HG03521 (cell line): ENCODE results near the gene KATNB1.
"Not testable (repeated sequence)": the region's sequence is repeated elsewhere in the genome, so short reads cannot be mapped to it uniquely, and the experiment has no call there.

Experiments used
- ATAC-seq: cut with Tn5 transposase; IDR thresholded peaks from one replicate; pipeline ENCODE4 v1.9.1; 2021; ENCODE audit warnings: mild to moderate bottlenecking, moderate library complexity; ENCODE audit not compliant: unreplicated experiment

The KATNB1 gene

DNA sequence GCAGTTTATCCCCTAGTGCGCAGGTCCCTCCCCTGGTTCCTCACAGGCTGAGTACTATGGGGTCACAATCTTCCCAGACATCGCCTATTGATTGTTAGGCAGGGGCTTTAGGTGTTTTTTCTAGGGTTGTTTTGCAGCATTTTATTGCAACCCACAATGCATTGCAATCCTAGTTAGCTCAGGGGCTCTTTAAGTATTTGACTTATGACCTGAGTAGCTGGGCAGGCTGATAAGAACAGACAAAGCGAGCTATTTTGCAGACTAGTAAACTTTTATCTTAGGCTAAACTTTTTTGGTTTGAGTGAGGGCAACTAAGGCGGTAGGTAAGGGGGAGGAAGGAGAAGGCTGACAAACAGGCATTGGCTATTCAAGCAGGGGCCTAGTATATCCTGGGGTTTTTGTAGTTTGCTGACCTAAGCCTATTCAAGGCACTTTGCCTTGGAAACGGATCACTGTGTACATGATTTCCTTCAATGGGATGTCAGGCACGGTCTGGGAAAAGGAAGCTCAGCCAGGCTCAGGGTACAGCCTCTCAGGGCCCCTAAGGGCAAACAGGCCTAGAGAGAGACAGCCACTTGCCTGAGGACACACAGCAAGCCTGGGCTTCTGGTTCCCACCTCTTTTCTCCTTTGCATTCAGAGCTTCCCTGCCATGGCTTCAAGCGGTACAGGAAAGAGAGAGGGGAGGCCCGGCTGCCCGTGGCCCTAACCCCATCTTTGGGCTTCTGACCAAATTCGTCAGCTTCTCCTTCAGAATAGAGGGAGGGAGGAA lies 34.6 kb upstream of the KATNB1 start:
- ATAC-seq = no peak

DNA sequence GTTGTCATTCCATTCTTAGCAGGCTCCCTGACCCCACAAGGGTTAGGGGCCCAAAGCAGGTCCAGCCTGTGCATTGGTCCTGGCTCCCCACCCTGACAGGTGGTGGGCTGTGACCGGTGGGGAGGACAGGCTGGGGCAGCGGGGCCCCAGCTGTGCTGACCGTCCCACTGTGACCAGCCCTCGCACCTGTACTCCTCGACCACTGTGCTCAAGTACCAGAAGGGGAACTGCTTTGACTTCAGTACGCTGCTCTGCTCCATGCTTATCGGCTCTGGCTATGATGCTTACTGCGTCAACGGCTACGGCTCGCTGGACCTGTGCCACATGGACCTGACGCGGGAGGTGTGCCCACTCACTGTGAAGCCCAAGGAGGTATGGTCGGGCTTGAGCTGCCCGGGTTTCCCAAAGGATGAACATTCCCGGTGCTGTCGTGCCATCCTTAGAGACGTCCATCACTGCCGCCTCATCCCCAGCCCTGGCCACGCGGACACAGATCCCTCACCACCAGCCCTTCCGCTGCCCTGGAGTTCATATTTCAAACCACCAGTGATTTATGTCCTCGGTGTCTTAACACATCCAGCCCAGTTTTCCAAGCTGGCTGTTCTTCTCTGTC lies 33.7 kb upstream of the KATNB1 start:
- ATAC-seq = no peak

DNA sequence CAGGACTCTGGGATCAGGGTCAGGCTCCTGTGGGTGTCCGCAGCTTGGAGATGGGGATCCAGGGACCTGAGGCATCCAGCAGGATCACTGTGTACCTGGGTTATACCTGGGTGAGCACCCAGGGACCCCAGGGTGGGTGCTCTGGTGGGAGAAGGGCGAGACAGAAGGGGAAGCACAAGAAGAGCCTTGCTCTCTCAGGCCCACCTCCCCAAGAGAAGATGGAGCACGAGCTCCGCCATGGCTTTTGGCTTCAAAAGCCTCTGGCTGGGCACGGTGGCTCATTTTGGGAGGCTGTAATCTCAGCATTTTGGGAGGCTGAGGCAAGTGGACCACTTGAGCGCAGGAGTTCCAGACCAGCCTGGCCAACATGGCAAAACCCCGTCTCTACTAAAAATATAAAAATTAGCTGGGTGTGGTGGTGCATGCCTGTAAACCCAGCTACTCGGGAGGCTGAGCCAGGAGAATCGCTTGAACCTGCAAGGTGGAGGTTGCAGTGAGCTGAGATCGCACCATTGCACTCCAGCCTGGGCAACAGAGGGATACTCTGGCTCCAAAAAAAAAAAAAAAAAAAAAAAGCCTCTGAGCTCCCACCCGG lies 32.1 kb upstream of the KATNB1 start:
- no peak for ATAC-seq

DNA sequence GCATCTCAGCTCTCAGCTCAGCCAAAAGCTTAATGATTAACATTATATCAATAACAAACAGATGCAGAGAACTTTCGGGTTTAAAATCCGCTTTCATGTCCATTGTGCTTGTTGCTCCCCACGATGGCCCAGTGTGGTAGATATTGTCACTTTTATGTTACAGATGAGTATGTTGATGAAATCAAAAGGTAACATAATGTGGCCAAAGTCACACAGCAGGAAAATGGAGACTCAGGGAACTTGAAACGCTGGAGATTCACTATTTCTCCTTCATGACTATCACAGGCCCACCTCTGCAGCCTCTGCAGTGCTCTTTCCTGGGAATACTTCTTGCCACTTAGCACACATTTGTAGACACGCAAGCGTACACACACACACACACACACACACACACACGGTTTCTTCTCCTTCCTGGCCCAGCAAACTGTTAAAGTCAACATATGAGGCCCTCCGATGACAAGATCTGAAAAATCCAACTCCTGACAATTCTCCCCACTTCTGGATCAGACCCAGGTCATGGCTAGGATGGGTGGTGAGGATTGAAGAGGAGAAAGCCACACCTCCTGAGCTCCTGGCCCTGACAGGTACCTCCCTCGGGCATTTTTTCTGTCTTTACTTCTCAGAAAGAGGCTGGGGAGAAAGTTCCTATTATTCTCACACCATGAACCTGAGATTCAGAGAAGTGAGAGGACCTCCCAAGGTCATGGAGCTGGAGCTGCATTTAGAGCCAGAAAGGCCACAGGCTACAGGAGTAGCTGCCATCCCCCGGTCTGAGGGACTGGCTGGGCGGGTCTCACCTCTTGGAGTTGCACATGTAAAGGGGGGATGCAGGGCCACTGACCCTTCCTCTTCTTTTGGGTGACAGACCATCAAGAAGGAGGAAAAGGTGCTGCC lies 31.3 kb upstream of the KATNB1 start:
- no peak for ATAC-seq

DNA sequence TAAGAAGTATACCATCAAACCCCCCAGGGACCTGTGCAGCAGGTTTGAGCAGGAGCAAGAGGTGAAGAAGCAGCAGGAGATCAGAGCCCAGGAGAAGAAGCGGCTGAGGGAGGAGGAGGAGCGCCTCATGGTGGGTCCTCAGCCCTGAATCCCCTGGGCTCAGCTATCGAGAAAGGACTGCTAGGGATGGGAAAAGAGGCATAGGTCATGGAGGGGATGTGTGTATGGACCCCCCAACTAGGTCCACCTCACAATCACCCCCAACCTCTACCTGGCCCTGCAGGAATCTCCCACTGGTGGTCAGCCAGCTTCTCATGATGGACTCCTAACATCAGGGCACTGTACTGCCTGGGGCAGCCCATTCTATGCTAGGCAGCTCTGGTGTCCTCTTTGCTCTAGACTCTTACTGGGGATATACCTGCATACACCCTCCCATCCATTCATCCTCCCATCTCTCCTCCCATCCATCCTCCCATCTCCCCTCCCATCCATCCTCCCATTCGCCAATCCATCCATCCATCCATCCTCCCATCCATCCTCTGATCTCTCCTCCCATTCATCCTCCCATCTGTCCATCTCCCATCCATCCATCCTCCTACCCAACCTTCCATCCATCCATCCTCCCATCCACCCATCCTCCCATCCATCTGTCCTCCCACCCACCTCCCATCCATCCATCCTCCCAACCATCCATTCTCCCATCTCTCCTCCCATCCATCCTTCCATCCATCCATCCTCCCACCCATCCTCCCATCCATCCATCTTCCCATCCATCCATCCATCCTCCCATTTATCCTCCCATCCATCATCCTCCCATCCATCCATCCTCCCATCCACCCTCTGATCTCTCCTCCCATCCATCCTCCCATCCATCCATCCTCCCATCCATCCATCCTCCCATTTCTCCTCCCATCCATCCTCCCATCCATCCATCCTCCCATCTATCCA lies 30.4 kb upstream of the KATNB1 start:
- no peak for ATAC-seq

DNA sequence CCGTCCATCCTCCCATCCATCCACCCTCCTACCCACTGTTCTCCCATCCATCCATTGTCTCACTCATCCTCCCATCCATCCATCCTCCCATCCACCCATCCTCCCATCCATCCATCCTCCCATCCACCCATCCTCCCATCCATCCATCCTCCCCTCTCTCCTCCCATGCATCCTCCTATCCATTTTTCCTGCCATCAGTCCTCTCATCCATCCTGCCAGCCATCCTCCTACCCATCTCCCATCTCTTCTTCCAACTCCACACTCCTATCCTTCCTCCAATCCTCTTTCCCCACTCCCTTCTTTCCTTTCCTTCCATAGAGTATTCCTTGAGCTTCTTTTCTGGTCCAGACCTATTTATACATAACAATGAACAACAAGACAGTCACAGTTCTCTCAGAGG lies 28.9 kb upstream of the KATNB1 start:
- ATAC-seq = no peak

DNA sequence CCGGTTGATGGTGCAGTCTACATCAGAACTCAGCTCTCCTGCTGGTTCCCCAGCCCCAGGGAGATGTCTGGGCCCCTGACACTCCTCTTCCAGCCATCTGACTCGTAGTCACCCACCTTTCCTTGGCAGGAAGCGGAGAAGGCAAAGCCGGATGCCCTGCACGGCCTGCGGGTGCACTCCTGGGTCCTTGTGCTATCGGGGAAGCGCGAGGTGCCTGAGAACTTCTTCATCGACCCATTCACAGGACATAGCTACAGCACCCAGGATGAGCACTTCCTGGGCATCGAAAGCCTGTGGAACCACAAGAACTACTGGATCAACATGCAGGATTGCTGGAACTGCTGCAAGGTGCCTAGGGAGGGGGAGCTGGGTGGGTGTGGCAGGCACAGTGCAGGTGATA lies 28.2 kb upstream of the KATNB1 start:
- no peak for ATAC-seq

DNA sequence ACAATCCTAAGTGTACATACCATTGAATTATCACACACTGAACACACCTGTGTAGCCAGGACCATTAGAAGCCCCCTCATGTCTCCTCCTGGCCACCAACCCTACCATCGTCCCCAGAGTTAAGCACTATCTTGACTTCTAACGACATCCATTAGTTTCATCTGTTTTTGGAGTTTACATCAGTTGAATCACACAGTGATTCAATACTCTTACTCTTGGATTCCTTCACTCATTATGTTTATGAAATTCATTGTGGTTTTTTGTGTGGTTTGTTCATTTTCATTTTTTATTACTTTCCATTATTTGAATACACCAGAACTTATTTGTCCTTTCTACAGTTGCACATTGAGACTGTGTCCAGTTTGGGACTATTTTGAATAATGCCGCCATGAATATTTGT lies 27.4 kb upstream of the KATNB1 start:
- no peak for ATAC-seq

DNA sequence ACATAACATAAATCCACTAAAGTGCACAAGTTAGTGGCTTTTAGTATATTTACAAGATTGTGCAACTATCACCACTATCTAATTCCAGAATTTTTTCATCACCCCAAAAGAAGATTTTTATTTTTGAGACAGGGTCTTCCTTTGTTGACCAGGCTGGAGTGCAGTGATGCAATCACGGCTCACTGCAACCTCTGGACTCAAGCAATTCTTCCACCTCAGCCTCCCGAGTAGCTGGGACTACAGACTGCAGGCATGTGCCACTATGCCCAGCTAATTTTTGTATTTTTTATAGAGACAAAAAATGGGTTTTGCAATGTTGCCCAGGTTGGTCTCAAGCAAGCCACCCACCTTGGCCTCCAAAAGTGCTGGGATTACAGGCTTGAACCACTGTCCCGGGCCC lies 25.9 kb upstream of the KATNB1 start:
- ATAC-seq = no peak

DNA sequence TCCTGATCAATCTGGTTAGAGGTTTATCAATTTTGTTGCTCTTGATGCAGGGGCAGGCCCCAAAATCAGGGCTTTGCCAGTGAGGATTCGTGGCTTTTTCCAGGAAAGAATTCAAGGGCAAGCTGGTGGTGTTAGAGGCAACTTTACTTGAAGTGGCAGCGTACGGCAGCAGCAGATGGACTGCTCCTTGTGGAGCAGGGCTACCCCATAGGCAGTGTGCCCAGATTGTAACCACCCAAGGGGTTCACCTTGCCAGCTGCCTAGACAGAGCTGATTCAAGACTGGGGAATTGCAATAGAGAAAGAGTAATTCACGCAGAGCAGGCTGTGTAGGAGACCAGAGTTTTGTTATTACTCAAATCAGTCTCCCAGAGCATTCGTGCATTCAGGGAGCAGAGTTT lies 24.2 kb upstream of the KATNB1 start:
- ATAC-seq = no peak

DNA sequence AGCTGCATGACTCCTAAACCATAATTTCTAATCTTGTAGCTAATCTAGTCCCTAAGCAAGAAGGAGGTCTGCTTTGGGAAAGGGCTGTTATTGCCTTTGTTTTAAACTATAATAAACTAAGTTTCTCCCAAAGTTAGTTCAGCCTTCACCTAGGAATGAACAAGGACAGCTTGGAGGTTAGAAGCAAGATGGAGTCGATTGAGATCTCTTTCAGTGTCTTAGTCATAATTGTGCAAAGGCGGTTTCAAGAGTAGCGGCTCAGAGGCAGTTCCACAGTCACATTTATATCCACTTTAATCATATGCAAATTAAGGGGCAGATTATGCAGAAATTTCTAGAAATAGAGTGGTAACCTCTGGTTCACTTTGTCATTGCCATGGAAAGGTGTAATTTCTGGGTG lies 23.6 kb upstream of the KATNB1 start:
- no peak for ATAC-seq

DNA sequence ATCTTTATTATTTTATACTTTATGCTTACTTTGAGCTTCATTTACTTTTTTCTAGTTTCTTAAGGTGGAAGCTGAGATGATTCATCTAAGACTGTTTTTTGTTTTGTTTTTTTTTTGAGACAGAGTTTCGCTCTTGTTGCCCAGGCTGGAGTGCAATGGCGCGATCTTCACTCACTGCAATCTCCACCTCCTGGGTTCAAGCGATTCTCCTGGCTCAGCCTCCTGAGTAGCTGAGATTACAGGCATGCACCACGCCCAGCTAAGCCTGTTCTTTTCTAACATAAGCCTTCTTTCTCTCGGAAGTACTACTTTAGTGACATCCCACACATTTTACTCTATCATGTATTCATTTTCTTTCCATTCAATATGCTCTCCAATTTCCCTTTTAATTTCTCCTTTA lies 23.0 kb upstream of the KATNB1 start:
- not testable (repeated sequence) for ATAC-seq

DNA sequence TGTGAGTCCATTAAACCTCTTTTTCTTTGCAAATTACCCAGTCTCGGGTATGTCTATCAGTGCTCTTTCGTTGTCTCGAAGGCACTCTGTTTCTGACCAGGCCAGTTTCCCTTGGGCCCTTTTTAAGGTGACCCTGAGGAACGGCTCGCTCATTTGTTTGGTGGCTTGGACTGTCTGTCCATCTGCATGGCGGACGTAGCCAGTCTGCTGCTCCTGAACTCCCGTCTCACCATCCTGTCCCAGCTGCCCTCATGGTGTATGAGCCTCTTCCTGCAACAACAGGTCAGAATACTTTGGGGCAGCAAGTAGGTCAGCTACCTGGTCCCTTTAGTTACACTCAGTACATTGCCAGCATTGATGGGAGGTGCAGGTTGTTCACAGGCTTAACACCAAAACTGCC lies 22.0 kb upstream of the KATNB1 start:
- no peak for ATAC-seq

DNA sequence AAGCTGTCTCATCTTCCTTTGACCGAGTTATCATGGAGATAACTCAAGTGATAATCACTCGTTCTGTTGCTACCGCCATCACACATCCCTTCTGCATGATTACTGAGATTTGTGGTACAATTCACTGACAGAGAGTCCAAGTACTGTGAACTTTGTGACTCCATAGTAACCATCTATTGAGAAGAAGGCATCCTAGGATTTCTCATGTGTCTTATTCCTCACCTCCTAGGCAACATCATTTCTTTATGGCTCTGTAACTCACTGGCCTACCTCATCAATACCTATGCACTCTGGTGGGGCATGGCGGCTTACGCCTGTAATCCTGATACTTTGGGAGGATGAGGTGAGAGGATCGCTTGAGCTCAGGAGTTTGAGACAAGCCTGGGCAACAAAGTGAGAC lies 21.5 kb upstream of the KATNB1 start:
- no peak for ATAC-seq

DNA sequence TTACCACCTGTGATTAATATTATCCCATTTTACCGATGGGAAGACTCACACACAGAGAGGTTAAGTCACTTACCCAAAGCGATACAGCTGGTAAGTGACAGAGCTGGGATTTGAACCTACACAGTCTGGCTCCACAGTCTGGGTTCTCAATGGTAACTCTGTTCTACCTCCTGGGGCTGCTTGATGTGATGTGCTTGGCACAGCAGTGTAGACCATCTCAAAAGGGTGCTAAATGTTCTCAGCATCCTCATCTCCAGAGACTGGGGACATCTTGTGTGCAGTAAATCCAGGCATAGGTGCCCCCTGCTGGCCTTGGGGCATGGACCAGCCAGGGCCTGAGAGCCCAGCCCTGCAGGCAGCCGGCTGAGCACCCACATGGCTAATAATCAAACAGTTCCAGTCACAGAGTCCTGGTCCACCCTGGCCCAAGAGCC lies 15.4 kb upstream of the KATNB1 start:
- ATAC-seq = no peak

DNA sequence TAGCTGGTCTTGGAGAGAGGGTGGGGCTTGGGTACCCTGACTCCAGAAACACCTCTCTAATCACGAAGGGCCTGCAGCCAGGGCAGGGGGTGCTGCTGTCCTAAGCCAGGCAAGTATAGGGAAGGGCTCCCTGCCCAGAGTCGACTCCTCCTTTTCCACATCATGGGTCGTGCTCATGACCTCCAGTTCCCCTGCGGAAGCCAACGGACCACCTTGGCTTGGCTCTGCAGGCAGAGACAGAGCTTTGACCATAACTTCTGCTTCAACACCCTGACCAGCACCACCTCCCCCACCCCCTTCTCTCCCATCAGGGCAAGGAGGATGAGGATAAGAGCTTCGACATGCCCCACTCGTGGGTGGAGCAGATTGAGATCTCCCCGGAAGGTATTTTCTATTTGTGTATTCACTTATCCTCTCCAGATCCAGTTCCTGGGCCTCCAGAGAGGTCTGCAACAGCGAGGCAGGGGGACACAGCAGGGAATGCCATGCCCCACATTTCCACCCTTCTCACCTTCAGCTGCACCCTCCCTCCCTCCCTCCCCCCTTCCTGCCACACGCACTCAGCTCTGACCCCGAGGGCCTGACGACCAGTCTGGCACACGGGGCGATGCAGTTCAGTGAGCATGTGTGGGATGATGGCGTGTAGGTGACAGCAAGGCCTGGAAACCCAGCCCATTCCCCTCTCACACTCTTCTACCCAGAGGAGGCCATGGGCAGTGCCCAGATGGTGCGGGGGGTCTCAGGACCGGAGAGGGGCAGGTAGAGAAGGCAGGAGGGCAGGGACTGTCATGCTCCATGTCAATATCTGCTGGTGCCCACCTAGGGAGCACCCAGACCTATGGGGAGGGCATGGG lies 14.0 kb upstream of the KATNB1 start:
- ATAC-seq = no peak

DNA sequence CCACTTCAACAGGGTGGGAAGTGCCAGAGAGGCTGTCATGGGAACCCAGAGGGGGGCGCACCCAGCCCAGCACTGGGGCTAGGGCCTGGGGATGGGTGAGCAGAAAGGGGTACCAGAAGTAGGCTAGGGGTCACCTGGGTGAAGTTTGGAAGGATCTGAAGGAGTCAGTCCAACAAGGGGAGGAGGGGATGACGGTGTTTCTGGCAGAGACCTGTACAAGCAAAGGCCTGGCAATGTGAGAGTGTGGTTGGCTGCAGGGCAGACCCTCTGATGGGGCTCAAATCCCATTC lies 13.4 kb upstream of the KATNB1 start:
- no peak for ATAC-seq

DNA sequence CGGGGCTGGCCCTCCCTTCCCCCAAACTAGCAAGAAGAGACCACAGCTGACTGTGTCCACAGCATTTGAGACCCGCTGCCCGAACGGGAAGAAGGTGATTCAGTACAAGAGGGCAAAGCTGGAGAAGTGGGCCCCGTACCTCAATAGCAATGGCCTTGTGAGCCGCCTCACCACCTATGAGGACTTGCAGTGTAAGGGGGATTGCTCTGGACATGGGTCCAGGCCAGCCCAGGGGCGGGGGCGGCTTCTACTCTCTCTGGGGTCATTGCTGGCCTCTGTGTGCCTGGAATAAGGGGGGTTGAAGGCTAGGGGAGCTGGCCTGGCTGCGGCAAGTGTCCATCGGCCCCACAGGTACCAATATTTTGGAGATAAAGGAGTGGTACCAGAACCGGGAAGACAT lies 12.9 kb upstream of the KATNB1 start:
- ATAC-seq = no peak

DNA sequence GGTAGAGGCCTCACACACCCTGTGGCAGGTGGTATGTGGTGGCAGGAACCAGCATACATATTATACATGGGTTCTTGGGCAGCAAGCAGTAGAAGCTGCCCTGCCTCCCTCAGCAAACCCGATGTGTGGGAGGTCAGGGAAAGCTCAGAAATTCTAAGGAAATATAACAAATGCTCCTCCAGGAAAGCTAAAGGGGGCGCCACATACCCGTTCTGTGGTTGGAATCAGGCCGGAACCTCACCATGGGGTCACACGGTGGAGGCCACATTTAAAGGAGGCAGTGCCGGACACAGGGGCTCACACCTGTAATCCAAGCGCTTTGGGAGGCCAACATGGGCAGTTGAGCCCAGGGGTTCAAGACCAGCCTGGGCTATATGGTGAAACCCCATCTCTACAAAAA lies 12.4 kb upstream of the KATNB1 start:
- ATAC-seq = no peak

DNA sequence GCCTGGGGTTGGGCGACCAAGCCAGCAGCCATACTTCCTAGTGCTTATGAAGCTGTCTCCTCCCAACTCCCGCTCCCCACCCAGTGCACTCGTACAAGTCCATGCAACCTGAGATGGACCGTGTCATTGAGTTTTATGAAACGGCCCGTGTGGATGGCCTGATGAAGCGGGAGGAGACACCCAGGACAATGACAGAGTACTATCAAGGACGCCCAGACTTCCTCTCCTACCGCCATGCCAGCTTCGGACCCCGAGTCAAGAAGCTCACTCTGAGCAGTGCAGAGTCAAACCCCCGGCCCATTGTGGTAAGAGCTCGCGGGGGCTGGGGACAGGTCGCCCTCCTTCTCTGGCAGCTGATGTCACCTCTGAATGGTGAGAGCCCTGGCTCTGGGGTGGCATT lies 11.0 kb upstream of the KATNB1 start:
- ATAC-seq = no peak
